WTC11 (cell line): ENCODE measurements around the gene DCAF8L1. TPM values are rescaled to one million over a fixed set of nuclear protein-coding genes. Genes with fewer than 3 reads are reported as not detected.
"Not testable (repeated sequence)": the region's sequence is repeated elsewhere in the genome, so short reads cannot be mapped to it uniquely, and the experiment has no call there.

Source experiments
- ATAC-seq: fragments of 200-7000 bp; cut with Tn5 transposase; 2 replicates; pipeline ENCODE4 v1.10.0; 2021; ENCODE audit warnings: mild to moderate bottlenecking, moderate library complexity
- CTCF ChIA-PET: fragments of 300-600 bp; sonication (Branson Sonifier 250); formaldehyde crosslinking; loops from one replicate; lab custom pipeline; 2021; ENCODE audit warnings: antibody characterized with exemption; lab: Charles Lee
- POLR2A ChIA-PET: fragments of 350-600 bp; sonication (Branson Sonifier 250); formaldehyde crosslinking; loops from one replicate; lab custom pipeline; 2021; ENCODE audit warnings: antibody characterized with exemption; lab: Charles Lee
- DNase-seq: peaks from one replicate; pipeline ENCODE4 v3.0.0; 2021; ENCODE audit warnings: low spot score
- H3K27ac Mint-ChIP-seq: 2 replicates; pipeline ENCODE4 v1.8.0; 2021; ENCODE audit warnings: mixed read lengths
- H3K27me3 Mint-ChIP-seq: 2 replicates; pipeline ENCODE4 v1.8.0; 2021; ENCODE audit warnings: low read depth, mild to moderate bottlenecking, moderate library complexity, mixed read lengths
- H3K36me3 Mint-ChIP-seq: 2 replicates; pipeline ENCODE4 v1.8.0; 2021; ENCODE audit warnings: mixed read lengths
- H3K4me1 Mint-ChIP-seq: 2 replicates; pipeline ENCODE4 v1.8.0; 2022; ENCODE audit warnings: mixed read lengths
- H3K4me3 Mint-ChIP-seq: 2 replicates; pipeline ENCODE4 v1.8.0; 2021; ENCODE audit warnings: mild to moderate bottlenecking, moderate library complexity, mixed read lengths
- H3K9me3 Mint-ChIP-seq: 2 replicates; pipeline ENCODE4 v1.8.0; 2021; ENCODE audit warnings: mixed read lengths
- ATF2 ChIP-seq: sonication (generic); formaldehyde crosslinking; IDR thresholded peaks from 2 replicates; pipeline ENCODE4 v1.8.1; 2022; ENCODE audit warnings: low read depth, missing genetic modification reagents, borderline replicate concordance
- CDX4 ChIP-seq: fragments of 250-450 bp; sonication (Bioruptor Pico); IDR thresholded peaks from 2 replicates; pipeline ENCODE4 v1.9.0; 2021; ENCODE audit warnings: moderate library complexity, mild to moderate bottlenecking, inconsistent platforms, borderline replicate concordance
- CREB1 ChIP-seq: sonication (generic); formaldehyde crosslinking; IDR thresholded peaks from 2 replicates; pipeline ENCODE4 v1.8.0; 2023; ENCODE audit warnings: mild to moderate bottlenecking, missing genetic modification reagents
- EMX1 ChIP-seq: fragments of 250-450 bp; sonication (Bioruptor Pico); IDR thresholded peaks from 2 replicates; pipeline ENCODE4 v1.8.0; 2021; ENCODE audit warnings: mild to moderate bottlenecking
- FOXP4 ChIP-seq: sonication (generic); formaldehyde crosslinking; IDR thresholded peaks from 2 replicates; pipeline ENCODE4 v1.8.0; 2022; ENCODE audit warnings: mild to moderate bottlenecking, missing genetic modification reagents
- GRHL2 ChIP-seq: fragments of 250-450 bp; sonication (Bioruptor Pico); IDR thresholded peaks from 2 replicates; pipeline ENCODE4 v1.8.0; 2022; ENCODE audit warnings: mild to moderate bottlenecking, moderate library complexity; ENCODE audit not compliant: insufficient replicate concordance, severe bottlenecking
- IRF1 ChIP-seq: sonication (generic); formaldehyde crosslinking; IDR thresholded peaks from 2 replicates; pipeline ENCODE4 v1.8.0; 2023; ENCODE audit warnings: missing genetic modification reagents
- JUN ChIP-seq: sonication (generic); formaldehyde crosslinking; IDR thresholded peaks from 2 replicates; pipeline ENCODE4 v1.8.0; 2023; ENCODE audit warnings: mild to moderate bottlenecking, missing genetic modification reagents
- MXD4 ChIP-seq: fragments of 250-450 bp; sonication (Bioruptor Pico); IDR thresholded peaks from 2 replicates; pipeline ENCODE4 v1.8.0; 2021; ENCODE audit warnings: mild to moderate bottlenecking, moderate library complexity, borderline replicate concordance
- NR2C2 ChIP-seq: sonication (generic); formaldehyde crosslinking; IDR thresholded peaks from 2 replicates; pipeline ENCODE4 v1.8.0; 2022; ENCODE audit warnings: mild to moderate bottlenecking, missing genetic modification reagents
- USF1 ChIP-seq: sonication (generic); formaldehyde crosslinking; IDR thresholded peaks from 2 replicates; pipeline ENCODE4 v1.8.0; 2022; ENCODE audit warnings: mild to moderate bottlenecking, missing genetic modification reagents
- USF2 ChIP-seq: sonication (generic); formaldehyde crosslinking; IDR thresholded peaks from 2 replicates; pipeline ENCODE4 v1.8.1; 2023; ENCODE audit warnings: mild to moderate bottlenecking, missing genetic modification reagents, moderate library complexity
- ZBTB43 ChIP-seq: sonication (generic); formaldehyde crosslinking; IDR thresholded peaks from 2 replicates; pipeline ENCODE4 v1.8.1; 2023; ENCODE audit warnings: mild to moderate bottlenecking, missing genetic modification reagents
- ZMAT4 ChIP-seq: fragments of 250-450 bp; sonication (Bioruptor Pico); IDR thresholded peaks from 2 replicates; pipeline ENCODE4 v1.9.0; 2021; ENCODE audit warnings: mild to moderate bottlenecking
- ZNF138 ChIP-seq: sonication (generic); formaldehyde crosslinking; conservative IDR thresholded peaks from 2 replicates; pipeline ENCODE4 v1.8.1; 2022; ENCODE audit warnings: mild to moderate bottlenecking, moderate library complexity, missing genetic modification reagents
- ZNF219 ChIP-seq: sonication (generic); formaldehyde crosslinking; IDR thresholded peaks from 2 replicates; pipeline ENCODE4 v1.8.0; 2023; ENCODE audit warnings: missing genetic modification reagents, mild to moderate bottlenecking, borderline replicate concordance
- ZNF532 ChIP-seq: fragments of 250-450 bp; sonication (Bioruptor Pico); IDR thresholded peaks from 2 replicates; pipeline ENCODE4 v1.9.0; 2021; ENCODE audit warnings: mild to moderate bottlenecking, borderline replicate concordance
- ZSCAN18 ChIP-seq: fragments of 250-450 bp; sonication (Bioruptor Pico); IDR thresholded peaks from 2 replicates; pipeline ENCODE4 v2.1.2; 2022; ENCODE audit warnings: mild to moderate bottlenecking, moderate library complexity
- total RNA-seq: library from RNA; stranded (reverse); gene quantifications from 3 replicates; pipeline ENCODE4 v1.2.3, GENCODE V29; 2021

Gene DCAF8L1
- total RNA-seq, 1 experiment from 2014 or later = not detected

GRCh38 chrX:27995611-27996010 is 14.4 kb upstream of the DCAF8L1 start (continued):
- TF ChIP-seq ZNF532 (CRISPR knock-in tag) (no peak), CDX4 (CRISPR knock-in tag) (no peak), ATF2 (no peak), GRHL2 (CRISPR knock-in tag) (no peak), ZNF219 (CRISPR knock-in tag) (no peak), USF2 (CRISPR knock-in tag) (no peak), FOXP4 (CRISPR knock-in tag) (no peak), JUN (CRISPR knock-in tag) (no peak), ZSCAN18 (CRISPR knock-in tag) (no peak)
- TF ChIP-seq, all 79 proteins: peak for 0

GRCh38 chrX:27987862-27988646 is 6.8 kb upstream of the DCAF8L1 start:
- ATAC-seq = no peak
- Mint-ChIP-seq H3K36me3 (no peaks in the 10 kb centered on the region), H3K4me3 (no peak overlapping the region), H3K4me1 (no peaks in the 10 kb centered on the region), H3K27me3 (no peaks in the 10 kb centered on the region), H3K27ac (no peak overlapping the region), H3K9me3 (no peaks in the 10 kb centered on the region)
- ChIA-PET POLR2A (no interaction called here), CTCF (no interaction called here)
- TF ChIP-seq NR2C2 (CRISPR knock-in tag) (no peak), IRF1 (CRISPR knock-in tag) (no peak), ZBTB43 (no peak), USF1 (CRISPR knock-in tag) (no peak), CREB1 (CRISPR knock-in tag) (no peak), ZNF138 (CRISPR knock-in tag) (no peak), MXD4 (CRISPR knock-in tag) (no peak), ZMAT4 (no peak), EMX1 (no peak)
- DNase-seq = no peak

GRCh38 chrX:27976934-27977333 is 4.3 kb downstream of the DCAF8L1 start:
- H3K4me1 Mint-ChIP-seq, H3K4me3 Mint-ChIP-seq, CTCF ChIA-PET, ATAC-seq, H3K27me3 Mint-ChIP-seq, H3K9me3 Mint-ChIP-seq, DNase-seq, H3K36me3 Mint-ChIP-seq, POLR2A ChIA-PET, H3K27ac Mint-ChIP-seq: not testable (repeated sequence)
